IPS-15b (cell line): ENCODE data around the gene PILRA.
"Not testable (repeated sequence)": the region's sequence is repeated elsewhere in the genome, so short reads cannot be mapped to it uniquely, and the experiment has no call there.

Experiments
- H3K27me3 ChIP-seq: one replicate; pipeline ENCODE4 v1.6.1; 2013; ENCODE audit warnings: low read length; ENCODE audit not compliant: control insufficient read depth, insufficient read depth
- H3K36me3 ChIP-seq: one replicate; pipeline ENCODE4 v1.6.1; 2013; ENCODE audit warnings: low read length; ENCODE audit not compliant: control insufficient read depth, insufficient read depth
- H3K4me1 ChIP-seq: one replicate; pipeline ENCODE4 v1.6.1; 2013; ENCODE audit warnings: mild to moderate bottlenecking, low read length; ENCODE audit not compliant: control insufficient read depth, insufficient read depth
- H3K4me3 ChIP-seq: one replicate; pipeline ENCODE4 v1.5.1; 2013; ENCODE audit warnings: low read depth, low read length
- H3K9ac ChIP-seq: one replicate; pipeline ENCODE4 v1.6.1; 2013; ENCODE audit warnings: low read depth, mild to moderate bottlenecking, low read length
- H3K9me3 ChIP-seq: one replicate; pipeline ENCODE4 v1.6.1; 2013; ENCODE audit warnings: mild to moderate bottlenecking, low read length; ENCODE audit not compliant: control insufficient read depth, insufficient read depth

Gene PILRA

GRCh38 chr7:100360135-100360854 is 13.0 kb upstream of the PILRA start:
- Histone ChIP-seq H3K9ac (no peak overlapping the region), H3K27me3 (no peaks in the 10 kb centered on the region), H3K9me3 (no peaks in the 10 kb centered on the region), H3K4me3 (no peak overlapping the region), H3K4me1 (no peaks in the 10 kb centered on the region), H3K36me3 (peaks cover 65% of the 10 kb centered on the region)

- Histone ChIP-seq H3K9me3 (no peaks in the 10 kb centered on the region), H3K4me3 (no peak overlapping the region), H3K9ac (no peak overlapping the region), H3K36me3 (peaks cover 39% of the 10 kb centered on the region), H3K27me3 (no peaks in the 10 kb centered on the region), H3K4me1 (no peaks in the 10 kb centered on the region)
Measured at GRCh38 chr7:100363098-100363497, 10.2 kb upstream of the PILRA start.

GRCh38 chr7:100363797-100364196 is 9.5 kb upstream of the PILRA start:
- H3K36me3 ChIP-seq, result peaks cover 32% of the 10 kb centered on the region
- H3K4me1 ChIP-seq, result not testable (repeated sequence)

GRCh38 chr7:100364480-100364879 is 8.8 kb upstream of the PILRA start:
- Histone ChIP-seq H3K9me3 (no peaks in the 10 kb centered on the region), H3K27me3 (no peaks in the 10 kb centered on the region), H3K36me3 (peaks cover 30% of the 10 kb centered on the region), H3K9ac (no peak overlapping the region), H3K4me1 (peaks cover 3% of the 10 kb centered on the region), H3K4me3 (no peak overlapping the region)

More at GRCh38 chr7:100363797-100364196, 9.5 kb upstream of the PILRA start:
- not testable (repeated sequence) for H3K27me3 ChIP-seq, H3K4me3 ChIP-seq, H3K9ac ChIP-seq, H3K9me3 ChIP-seq

- H3K4me1 ChIP-seq, H3K9ac ChIP-seq, H3K27me3 ChIP-seq, H3K9me3 ChIP-seq, H3K4me3 ChIP-seq: not testable (repeated sequence)
- peaks cover 21% of the 10 kb centered on the region for H3K36me3 ChIP-seq
Measured at GRCh38 chr7:100365998-100366367, 7.3 kb upstream of the PILRA start.

GRCh38 chr7:100366411-100367250 is 6.7 kb upstream of the PILRA start:
- Histone ChIP-seq H3K9ac (no peak overlapping the region), H3K36me3 (peaks cover 14% of the 10 kb centered on the region), H3K4me1 (peaks cover 5% of the 10 kb centered on the region), H3K27me3 (no peaks in the 10 kb centered on the region), H3K9me3 (no peaks in the 10 kb centered on the region), H3K4me3 (no peak overlapping the region)

- Histone ChIP-seq H3K4me1 (peaks cover 5% of the 10 kb centered on the region), H3K27me3 (no peaks in the 10 kb centered on the region), H3K9ac (no peak overlapping the region), H3K9me3 (no peaks in the 10 kb centered on the region), H3K36me3 (peaks cover 10% of the 10 kb centered on the region), H3K4me3 (no peak overlapping the region)
Measured at GRCh38 chr7:100367251-100367620, 6.1 kb upstream of the PILRA start.

GRCh38 chr7:100367676-100368613 is 5.3 kb upstream of the PILRA start:
- H3K9ac ChIP-seq, result no peak overlapping the region
- no peaks in the 10 kb centered on the region for H3K27me3 ChIP-seq
- H3K4me3 ChIP-seq, result no peak overlapping the region
- peaks cover 5% of the 10 kb centered on the region for H3K4me1 ChIP-seq
- H3K36me3 ChIP-seq, result peaks cover 8% of the 10 kb centered on the region
- no peaks in the 10 kb centered on the region for H3K9me3 ChIP-seq

GRCh38 chr7:100369105-100369504 is 4.2 kb upstream of the PILRA start:
- H3K9me3 ChIP-seq, result no peaks in the 10 kb centered on the region
- peaks cover 5% of the 10 kb centered on the region for H3K4me1 ChIP-seq
- no peaks in the 10 kb centered on the region for H3K27me3 ChIP-seq
- no peak overlapping the region for H3K9ac ChIP-seq
- no peak overlapping the region for H3K4me3 ChIP-seq
- H3K36me3 ChIP-seq, result peaks cover 8% of the 10 kb centered on the region

GRCh38 chr7:100370303-100370702 is 3.0 kb upstream of the PILRA start:
- Histone ChIP-seq H3K4me3 (no peak overlapping the region), H3K9ac (no peak overlapping the region), H3K4me1 (peaks cover 5% of the 10 kb centered on the region), H3K36me3 (peaks cover 5% of the 10 kb centered on the region), H3K27me3 (no peaks in the 10 kb centered on the region), H3K9me3 (no peaks in the 10 kb centered on the region)

GRCh38 chr7:100370746-100371145 is 2.5 kb upstream of the PILRA start:
- Histone ChIP-seq H3K4me1 (peaks cover 5% of the 10 kb centered on the region), H3K4me3 (no peak overlapping the region), H3K27me3 (no peaks in the 10 kb centered on the region), H3K9ac (no peak overlapping the region), H3K36me3 (peaks cover 5% of the 10 kb centered on the region), H3K9me3 (no peaks in the 10 kb centered on the region)
